ENCODE data around the gene MICA. TPM values are rescaled to one million over a fixed set of nuclear protein-coding genes. Genes with fewer than 3 reads are reported as not detected.

Gene MICA
- polyA plus RNA-seq, 1 of the 3 experiments (the other 2 are of a cell fraction), result 28.8 TPM

- TF ChIP-seq REST (IDR thresholded peaks at IDR 0.05; ENCODE audit: low read depth, low read length) (no peak), TAF1 (IDR thresholded peaks at IDR 0.05; ENCODE audit: borderline replicate concordance, low read depth, low read length) (no peak), IRF3 (IDR thresholded peaks at IDR 0.05; ENCODE audit: low read depth, low read length) (no peak), RXRA (IDR thresholded peaks at IDR 0.05; ENCODE audit: borderline replicate concordance, low read depth) (no peak), SMC3 (IDR thresholded peaks at IDR 0.05; ENCODE audit: low read depth, low read length) (no peak), RFX5 (IDR thresholded peaks at IDR 0.05; ENCODE audit: low read length) (no peak), USF1 (IDR thresholded peaks at IDR 0.05; ENCODE audit: borderline replicate concordance, low read depth) (no peak), NFIC (IDR thresholded peaks at IDR 0.05; ENCODE audit: borderline replicate concordance) (peak; percentile 31; the same call in 1 of the 2 replicates), JUND (IDR thresholded peaks at IDR 0.05) (peak; percentile 71), NRF1 (IDR thresholded peaks at IDR 0.05; ENCODE audit: low read depth, low read length) (no peak), MAX (IDR thresholded peaks at IDR 0.05; ENCODE audit: low read depth) (no peak), ELF1 (IDR thresholded peaks at IDR 0.05) (no peak), FOSL2 (IDR thresholded peaks at IDR 0.05; ENCODE audit: borderline replicate concordance, low read depth) (peak; percentile 79; the same call in 1 of the 2 replicates), YY1 (IDR thresholded peaks at IDR 0.05; ENCODE audit: low read depth) (no peak), PBX3 (IDR thresholded peaks at IDR 0.05) (peak; percentile 2; the same call in 1 of the 2 replicates), GATA2 (CRISPR knock-in tag; IDR thresholded peaks at IDR 0.05) (no peak), CHD2 (IDR thresholded peaks at IDR 0.05; ENCODE audit: low read length, partially characterized antibody) (no peak), ZBTB33 (IDR thresholded peaks at IDR 0.05; ENCODE audit: borderline replicate concordance, low read depth) (no peak)
Observed at GRCh38 chr6:31407699-31408098, 4.3 kb downstream of the MICA start (continued).
